ENCODE results near the gene TRIM15. TPM values are rescaled to one million over a fixed set of nuclear protein-coding genes. Genes with fewer than 3 reads are reported as not detected.

Gene TRIM15
- total RNA-seq, 2 experiments from 2014 or later, result not detected

DNA sequence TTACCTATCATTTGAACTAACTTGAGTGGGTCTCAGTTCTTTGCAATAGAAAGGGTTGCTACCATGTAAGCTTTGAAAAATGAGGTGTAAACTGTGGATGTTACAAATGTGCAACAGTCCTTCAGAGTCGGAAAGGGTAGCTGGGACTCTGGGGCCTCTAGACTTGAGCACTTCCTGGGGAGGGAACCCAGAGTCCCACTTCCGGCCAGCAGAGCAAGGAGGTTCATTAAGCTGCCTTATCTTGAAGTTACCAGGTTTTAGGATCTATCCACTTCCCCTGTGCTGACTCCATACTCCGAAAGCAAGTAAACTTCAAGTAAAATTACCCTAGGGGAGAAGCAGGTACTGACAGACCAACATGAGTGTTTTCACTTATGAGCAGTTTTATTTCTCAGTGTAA lies 11.8 kb upstream of the TRIM15 start:
- intact Hi-C loops (cut with micrococcal nuclease), result no loop called here
- Mint-ChIP-seq H3K4me1 (ENCODE audit: low read depth) (peaks cover 4% of the 10 kb centered on the region), H3K27me3 (peaks cover 31% of the 10 kb centered on the region), H3K4me3 (no peak overlapping the region), H3K27ac (no peak overlapping the region), H3K36me3 (ENCODE audit: low read depth) (no peaks in the 10 kb centered on the region), H3K9me3 (no peaks in the 10 kb centered on the region)
- POLR2A ChIA-PET, result interaction anchor here (0.5 kb wide), 1 partner anchor 104 kb away, joined by 3 read pairs; no protein-coding TSS in a partner anchor
- TF ChIP-seq, protein P1, sequence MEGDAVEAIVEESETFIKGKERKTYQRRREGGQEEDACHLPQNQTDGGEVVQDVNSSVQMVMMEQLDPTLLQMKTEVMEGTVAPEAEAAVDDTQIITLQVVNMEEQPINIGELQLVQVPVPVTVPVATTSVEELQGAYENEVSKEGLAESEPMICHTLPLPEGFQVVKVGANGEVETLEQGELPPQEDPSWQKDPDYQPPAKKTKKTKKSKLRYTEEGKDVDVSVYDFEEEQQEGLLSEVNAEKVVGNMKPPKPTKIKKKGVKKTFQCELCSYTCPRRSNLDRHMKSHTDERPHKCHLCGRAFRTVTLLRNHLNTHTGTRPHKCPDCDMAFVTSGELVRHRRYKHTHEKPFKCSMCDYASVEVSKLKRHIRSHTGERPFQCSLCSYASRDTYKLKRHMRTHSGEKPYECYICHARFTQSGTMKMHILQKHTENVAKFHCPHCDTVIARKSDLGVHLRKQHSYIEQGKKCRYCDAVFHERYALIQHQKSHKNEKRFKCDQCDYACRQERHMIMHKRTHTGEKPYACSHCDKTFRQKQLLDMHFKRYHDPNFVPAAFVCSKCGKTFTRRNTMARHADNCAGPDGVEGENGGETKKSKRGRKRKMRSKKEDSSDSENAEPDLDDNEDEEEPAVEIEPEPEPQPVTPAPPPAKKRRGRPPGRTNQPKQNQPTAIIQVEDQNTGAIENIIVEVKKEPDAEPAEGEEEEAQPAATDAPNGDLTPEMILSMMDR (IDR thresholded peaks at IDR 0.05), result no peak
- ATAC-seq, result no peak
- CTCF ChIA-PET, result interaction anchor here (0.6 to 1.2 kb wide), 4 partner anchors 20 to 302 kb away, joined by 3 to 4 read pairs (median 3); no protein-coding TSS in a partner anchor
- DNase-seq, result peak; percentile 25

DNA sequence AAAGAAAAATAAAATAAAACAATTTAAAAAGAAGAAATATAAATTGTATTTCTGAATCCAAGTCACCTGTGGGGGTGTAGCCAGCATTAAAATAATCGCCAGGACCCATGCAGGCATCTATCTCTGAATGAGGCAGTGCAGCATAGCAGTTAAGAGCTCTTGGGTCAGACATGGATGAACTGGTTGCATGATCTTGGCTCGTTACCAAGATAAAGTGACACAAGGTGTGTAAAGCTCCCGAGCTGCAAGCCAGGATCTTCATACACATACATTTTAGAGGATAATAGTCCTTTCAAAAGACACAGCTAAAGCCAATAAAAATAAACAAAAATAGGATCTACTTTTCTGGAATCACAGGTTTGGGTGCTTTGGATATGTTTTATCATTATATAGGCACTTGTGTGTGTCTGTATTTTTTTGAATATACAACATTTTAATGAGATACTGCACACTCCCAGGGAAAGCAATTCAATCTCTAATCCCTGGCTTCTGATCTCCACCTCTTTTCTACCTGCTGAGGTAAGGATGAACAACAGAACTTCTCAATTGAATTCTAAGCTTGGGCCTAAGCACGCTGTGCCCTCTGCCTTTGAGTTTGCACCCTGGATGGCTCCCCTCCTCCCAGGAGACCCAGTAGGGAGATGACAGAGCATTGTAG lies 11.2 kb upstream of the TRIM15 start:
- no peaks in the 10 kb centered on the region for H3K9me3 Mint-ChIP-seq
- CTCF ChIA-PET, result interaction anchor here (0.6 to 1.1 kb wide), 3 partner anchors 21 to 49 kb away, joined by 3 to 4 read pairs (median 3); no protein-coding TSS in a partner anchor
- H3K27ac Mint-ChIP-seq, result no peak overlapping the region
- no peaks in the 10 kb centered on the region for H3K36me3 Mint-ChIP-seq (ENCODE audit: low read depth)
- DNase-seq, result no peak
- peaks cover 4% of the 10 kb centered on the region for H3K4me1 Mint-ChIP-seq (ENCODE audit: low read depth)
- TF ChIP-seq, protein P1 (IDR thresholded peaks at IDR 0.05), result no peak
- intact Hi-C loops (cut with micrococcal nuclease), result no loop called here
- H3K4me3 Mint-ChIP-seq, result no peak overlapping the region
- POLR2A ChIA-PET, result interaction anchor here (0.5 kb wide), 1 partner anchor 105 kb away, joined by 3 read pairs; no protein-coding TSS in a partner anchor
- no peak for ATAC-seq
- peaks cover 35% of the 10 kb centered on the region for H3K27me3 Mint-ChIP-seq

DNA sequence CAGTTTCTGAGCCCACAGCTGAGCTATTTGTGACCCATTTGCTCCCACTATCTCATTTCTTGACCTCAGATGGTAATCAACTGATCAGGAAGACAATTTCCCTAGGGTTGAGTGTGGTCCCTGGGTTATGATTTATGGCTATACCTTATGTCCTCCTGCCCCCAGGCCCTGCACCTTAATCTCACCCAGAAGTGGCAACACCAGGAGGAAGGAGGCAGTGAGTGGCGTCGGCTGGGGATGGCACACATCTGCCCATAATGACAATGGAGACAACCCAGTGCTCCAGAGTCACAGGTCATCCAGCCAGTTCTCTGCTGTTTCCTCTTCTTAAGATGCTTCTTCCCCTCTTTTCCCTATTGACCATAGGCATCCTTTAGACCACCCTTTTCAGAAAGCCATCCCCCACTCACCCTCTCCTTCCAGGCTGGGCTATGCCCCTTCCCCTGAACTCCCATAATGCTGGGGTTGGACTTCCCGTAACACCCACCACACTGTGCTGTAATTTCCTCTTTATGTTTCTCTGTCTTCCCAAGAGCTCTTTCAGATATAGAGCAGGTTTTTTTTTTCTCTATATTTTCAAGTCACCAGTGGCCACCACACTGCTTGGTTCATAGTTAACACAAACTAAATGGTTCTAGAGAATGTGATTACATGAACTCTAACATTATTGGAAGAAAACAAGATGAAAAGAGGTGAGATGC lies 10.3 kb upstream of the TRIM15 start:
- CTCF ChIA-PET, result no interaction called here
- Mint-ChIP-seq H3K4me1 (ENCODE audit: low read depth) (peaks cover 6% of the 10 kb centered on the region), H3K27ac (no peak overlapping the region), H3K27me3 (peaks cover 28% of the 10 kb centered on the region), H3K36me3 (ENCODE audit: low read depth) (no peaks in the 10 kb centered on the region), H3K4me3 (no peak overlapping the region), H3K9me3 (no peaks in the 10 kb centered on the region)
- DNase-seq (no peak), ATAC-seq (no peak)
- intact Hi-C loops (cut with micrococcal nuclease), result no loop called here
- TF ChIP-seq, protein P1 (IDR thresholded peaks at IDR 0.05), result no peak
- POLR2A ChIA-PET, result no interaction called here

DNA sequence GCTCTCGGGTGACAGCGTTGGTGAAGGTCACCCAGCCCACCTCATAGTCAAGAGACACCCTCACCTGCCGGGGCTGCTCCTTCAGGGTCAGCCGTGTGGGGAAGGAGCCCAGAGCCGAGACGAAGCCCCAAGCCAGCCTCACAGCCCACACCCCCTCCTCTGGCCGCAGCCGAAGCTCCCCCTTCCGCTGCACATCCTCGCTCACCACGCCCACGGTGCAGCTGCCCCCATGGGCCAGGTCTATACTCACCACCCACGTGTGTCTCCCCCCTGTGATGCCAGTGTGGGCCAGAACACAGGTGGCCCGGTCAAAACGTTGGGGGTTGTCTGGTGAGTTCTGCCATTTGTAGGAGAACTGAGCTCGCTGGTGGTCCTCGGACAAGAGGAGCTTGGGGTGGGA lies 9.3 kb upstream of the TRIM15 start:
- ATAC-seq (no peak), DNase-seq (no peak)
- POLR2A ChIA-PET, result no interaction called here
- no peaks in the 10 kb centered on the region for H3K9me3 Mint-ChIP-seq
- intact Hi-C loops (cut with micrococcal nuclease), result no loop called here
- H3K36me3 Mint-ChIP-seq (ENCODE audit: low read depth), result no peaks in the 10 kb centered on the region
- peaks cover 24% of the 10 kb centered on the region for H3K27me3 Mint-ChIP-seq
- H3K4me3 Mint-ChIP-seq, result no peak overlapping the region
- peaks cover 12% of the 10 kb centered on the region for H3K4me1 Mint-ChIP-seq (ENCODE audit: low read depth)
- CTCF ChIA-PET, result interaction anchor here (0.8 to 2.0 kb wide), 2 partner anchors 16 to 23 kb away, joined by 3 to 12 read pairs; no protein-coding TSS in a partner anchor
- H3K27ac Mint-ChIP-seq, result no peak overlapping the region
- TF ChIP-seq, protein P1 (IDR thresholded peaks at IDR 0.05), result no peak

All from activated CD8-positive, alpha-beta T cell treated with anti-CD3 and anti-CD28 coated beads for 36 hours (primary cell).